GM23338 (cell line): ENCODE data around the gene GATAD2B. TPM values are rescaled to one million over a fixed set of nuclear protein-coding genes. Genes with fewer than 3 reads are reported as not detected.
A peak's percentile ranks its signal among the peaks of the same experiment; 100 is the strongest.

ENCODE experiments used
- ATAC-seq: fragments of 200-7000 bp; cut with Tn5 transposase; 3 replicates; pipeline ENCODE4 v1.9.1; 2020
- DNase-seq: peaks from one replicate; pipeline ENCODE4 v3.0.0-alpha.2; 2015; ENCODE audit warnings: low spot score
- H2AFZ ChIP-seq: fragments of 200-600 bp; sonication (generic); 2 replicates; pipeline ENCODE4 v1.8.0; 2016; ENCODE audit warnings: antibody characterized with exemption, mild to moderate bottlenecking, moderate library complexity
- H3F3A ChIP-seq: fragments of 200-600 bp; sonication (generic); replicated peaks from 2 replicates; pipeline ENCODE4 v1.8.0; 2017; ENCODE audit warnings: antibody characterized with exemption, mixed run types, low read depth
- H3K27ac ChIP-seq: fragments of 200-600 bp; sonication (generic); 2 replicates; pipeline ENCODE4 v1.6.1; 2016; ENCODE audit warnings: low read depth
- H3K27me3 ChIP-seq: fragments of 200-600 bp; sonication (generic); 2 replicates; pipeline ENCODE4 v1.8.0; 2016; ENCODE audit warnings: mild to moderate bottlenecking, mixed run types, moderate library complexity; ENCODE audit not compliant: insufficient read depth
- H3K36me3 ChIP-seq: fragments of 200-600 bp; sonication (generic); 2 replicates; pipeline ENCODE4 v1.8.0; 2016; ENCODE audit warnings: mild to moderate bottlenecking; ENCODE audit not compliant: insufficient read depth
- H3K4me1 ChIP-seq: fragments of 200-600 bp; sonication (generic); 2 replicates; pipeline ENCODE4 v1.8.0; 2016; ENCODE audit warnings: mild to moderate bottlenecking, moderate library complexity; ENCODE audit not compliant: insufficient read depth
- H3K4me2 ChIP-seq: fragments of 200-600 bp; sonication (generic); 2 replicates; pipeline ENCODE4 v1.7.1; 2017; ENCODE audit warnings: mixed run types
- H3K4me3 ChIP-seq: fragments of 200-600 bp; sonication (generic); 2 replicates; pipeline ENCODE4 v1.6.1; 2016; ENCODE audit warnings: mixed run types
- H3K79me2 ChIP-seq: fragments of 200-600 bp; sonication (generic); replicated peaks from 2 replicates; pipeline ENCODE4 v1.8.0; 2017; ENCODE audit warnings: mild to moderate bottlenecking; ENCODE audit not compliant: insufficient read depth
- H3K9me2 ChIP-seq: fragments of 200-600 bp; sonication (generic); 2 replicates; pipeline ENCODE4 v1.8.0; 2017; ENCODE audit not compliant: insufficient read depth
- H4K20me1 ChIP-seq: fragments of 200-600 bp; sonication (generic); replicated peaks from 2 replicates; pipeline ENCODE4 v1.8.0; 2017; ENCODE audit warnings: mild to moderate bottlenecking; ENCODE audit not compliant: insufficient read depth
- H3K27ac Mint-ChIP-seq: 2 replicates; pipeline ENCODE4 v1.8.0; 2020; ENCODE audit warnings: inconsistent platforms, mild to moderate bottlenecking, moderate library complexity, mixed read lengths
- H3K27me3 Mint-ChIP-seq: 3 replicates; pipeline ENCODE4 v1.8.0; 2022; ENCODE audit warnings: low read depth, mild to moderate bottlenecking, moderate library complexity, mixed read lengths, inconsistent platforms; ENCODE audit not compliant: insufficient read depth, poor library complexity
- H3K36me3 Mint-ChIP-seq: 3 replicates; pipeline ENCODE4 v1.8.0; 2021; ENCODE audit warnings: low read depth, mild to moderate bottlenecking, inconsistent platforms, moderate library complexity, mixed read lengths
- H3K4me1 Mint-ChIP-seq: 3 replicates; pipeline ENCODE4 v1.8.0; 2020; ENCODE audit warnings: mild to moderate bottlenecking, inconsistent platforms, mixed read lengths
- H3K4me3 Mint-ChIP-seq: 3 replicates; pipeline ENCODE4 v1.8.0; 2021; ENCODE audit warnings: moderate library complexity, mild to moderate bottlenecking, inconsistent platforms, mixed read lengths
- H3K9me3 Mint-ChIP-seq: 3 replicates; pipeline ENCODE4 v1.8.0; 2020; ENCODE audit warnings: moderate library complexity, mild to moderate bottlenecking, inconsistent platforms, mixed read lengths
- CREB1 ChIP-seq: fragments of 250-450 bp; sonication (Bioruptor Pico); IDR thresholded peaks from 2 replicates; pipeline ENCODE4 v1.5.0; 2020; ENCODE audit warnings: low read depth, mild to moderate bottlenecking, moderate library complexity
- EZH2 ChIP-seq: fragments of 200-600 bp; sonication (generic); IDR thresholded peaks from one replicate; pipeline ENCODE4 v1.8.0; 2017; ENCODE audit warnings: antibody characterized with exemption, mild to moderate bottlenecking, low read depth; ENCODE audit not compliant: unreplicated experiment
- JUNB ChIP-seq: IDR thresholded peaks from one replicate; pipeline ENCODE4 v1.6.1; 2016; ENCODE audit warnings: antibody characterized with exemption; ENCODE audit not compliant: unreplicated experiment
- NANOG ChIP-seq: IDR thresholded peaks from 2 replicates; pipeline ENCODE4 v1.6.1; 2016; ENCODE audit warnings: antibody characterized with exemption, borderline replicate concordance
- STAT1 ChIP-seq: IDR thresholded peaks from one replicate; pipeline ENCODE4 v1.6.1; 2016; ENCODE audit warnings: antibody characterized with exemption; ENCODE audit not compliant: unreplicated experiment
- ZNF331 ChIP-seq: fragments of 250-450 bp; sonication (Bioruptor Pico); IDR thresholded peaks from 2 replicates; pipeline ENCODE4 v1.5.0; 2020; ENCODE audit warnings: low read depth, mild to moderate bottlenecking, moderate library complexity
- polyA plus RNA-seq: library from polyadenylated mRNA; unstranded; fragments of >200 nt; fragmentation: Nextera tagmentation; extraction: Ambion mirVana; gene quantifications from 2 replicates; pipeline ENCODE4 v1.2.1, GENCODE V29; 2016
- total RNA-seq: library from RNA; depleted of rRNA; stranded (reverse); fragments of >200 nt; shearing (Covaris generic); gene quantifications from 2 replicates; pipeline ENCODE4 v1.2.3, GENCODE V29; 2014
- TF ChIP-seq, protein P1 (sequence below): IDR thresholded peaks from 2 replicates; pipeline ENCODE4 v1.6.1; 2016; ENCODE audit warnings: antibody characterized with exemption

GATAD2B gene
- total and polyA plus RNA-seq, 2 experiments from 2014 or later = 5.2 to 17.8 TPM

DNA sequence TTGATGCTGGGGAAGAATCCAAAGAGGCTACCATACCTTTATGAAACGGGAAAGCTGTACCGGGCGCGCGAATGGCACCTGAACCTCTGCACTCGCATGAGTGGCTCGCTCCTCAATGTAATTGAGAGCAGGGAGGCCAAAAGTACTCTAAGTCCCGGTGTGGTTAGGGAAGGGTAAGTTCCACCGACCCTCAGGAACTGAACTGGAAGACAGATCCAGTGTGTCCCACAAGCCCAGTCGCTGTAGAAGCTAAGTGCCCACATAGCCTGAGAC lies 1.0 kb downstream of the GATAD2B start:
- H3K27ac Mint-ChIP-seq = peak overlapping the region; percentile 96
- Histone ChIP-seq H3K27me3 (no peaks in the 10 kb centered on the region), H3K27ac (peak overlapping the region; percentile 99), H3K79me2 (peaks cover 55% of the 10 kb centered on the region), H2AFZ (no peak overlapping the region), H3K4me3 (peak overlapping the region; percentile 99), H3K4me1 (peaks cover 18% of the 10 kb centered on the region), H3K4me2 (peak overlapping the region; percentile 92), H3K36me3 (no peaks in the 10 kb centered on the region), H3K9me2 (no peaks in the 10 kb centered on the region), H4K20me1 (peaks cover 44% of the 10 kb centered on the region), H3F3A (peaks cover 13% of the 10 kb centered on the region; the same call in 1 of the 2 replicates)
- peak overlapping the region; percentile 83 for H3K4me3 Mint-ChIP-seq
- TF ChIP-seq NANOG (no peak), CREB1 (CRISPR knock-in tag) (no peak)
- no peaks in the 10 kb centered on the region; the same call in 2 of the 3 replicates for H3K36me3 Mint-ChIP-seq
- peaks cover 22% of the 10 kb centered on the region for H3K4me1 Mint-ChIP-seq
- ATAC-seq (no peak; the same call in 2 of the 3 replicates), DNase-seq (peak; percentile 37)
- H3K9me3 Mint-ChIP-seq = no peaks in the 10 kb centered on the region; the same call in 2 of the 3 replicates
- H3K27me3 Mint-ChIP-seq = peaks cover 16% of the 10 kb centered on the region

DNA sequence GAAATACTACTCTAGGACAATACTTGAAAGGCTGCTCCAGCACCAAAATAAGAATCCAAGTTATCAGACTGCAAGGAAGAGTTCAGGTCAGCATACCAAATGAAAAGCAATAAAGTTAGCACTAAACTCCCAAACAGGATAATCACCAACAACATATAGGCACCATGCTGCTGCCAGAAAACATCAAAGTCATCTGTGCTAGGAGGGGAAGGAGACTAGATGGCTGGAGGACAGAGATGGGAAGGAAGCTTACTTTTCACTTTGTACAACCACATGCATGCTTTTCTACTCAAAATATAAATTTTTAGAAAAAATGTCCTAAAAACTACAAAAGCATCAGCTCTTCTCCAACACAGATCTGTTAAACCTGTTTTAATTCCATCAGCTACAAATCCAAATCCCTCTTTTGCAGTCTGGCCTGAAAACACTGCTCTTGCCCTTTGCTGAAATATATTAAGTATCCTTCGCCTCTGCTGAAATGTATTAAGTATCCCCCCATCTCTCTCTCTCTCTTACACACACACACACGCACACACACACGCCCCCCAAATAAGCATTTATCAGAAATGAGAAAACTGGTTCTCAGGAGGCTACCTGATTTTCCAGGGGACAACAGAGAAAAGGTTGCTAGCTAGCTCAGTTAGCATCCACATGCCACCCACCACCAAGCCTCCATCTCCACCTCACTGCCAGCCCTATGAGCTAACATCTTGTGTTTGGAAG lies 1.5 kb downstream of the GATAD2B start:
- peak overlapping the region; percentile 99 for H3K4me3 ChIP-seq
- ATAC-seq (no peak), DNase-seq (no peak)
- Mint-ChIP-seq H3K27me3 (peaks cover 16% of the 10 kb centered on the region), H3K36me3 (peaks cover 1% of the 10 kb centered on the region; the same call in 1 of the 3 replicates), H3K4me3 (peak overlapping the region; percentile 83), H3K4me1 (peaks cover 22% of the 10 kb centered on the region), H3K27ac (peak overlapping the region; percentile 96), H3K9me3 (no peaks in the 10 kb centered on the region; the same call in 2 of the 3 replicates)
- H4K20me1 ChIP-seq = peaks cover 46% of the 10 kb centered on the region
- no peaks in the 10 kb centered on the region for H3K9me2 ChIP-seq
- peak overlapping the region; percentile 92 for H3K4me2 ChIP-seq
- peaks cover 13% of the 10 kb centered on the region; the same call in 1 of the 2 replicates for H3F3A ChIP-seq
- H3K36me3 ChIP-seq = no peaks in the 10 kb centered on the region; the same call in 1 of the 2 replicates
- no peaks in the 10 kb centered on the region for H3K27me3 ChIP-seq
- H2AFZ ChIP-seq = no peak overlapping the region
- H3K79me2 ChIP-seq = peaks cover 59% of the 10 kb centered on the region
- H3K27ac ChIP-seq = peak overlapping the region; percentile 99
- TF ChIP-seq JUNB (no peak), EZH2 (no peak), STAT1 (no peak), ZNF331 (CRISPR knock-in tag) (no peak)
- TF ChIP-seq, protein P1, sequence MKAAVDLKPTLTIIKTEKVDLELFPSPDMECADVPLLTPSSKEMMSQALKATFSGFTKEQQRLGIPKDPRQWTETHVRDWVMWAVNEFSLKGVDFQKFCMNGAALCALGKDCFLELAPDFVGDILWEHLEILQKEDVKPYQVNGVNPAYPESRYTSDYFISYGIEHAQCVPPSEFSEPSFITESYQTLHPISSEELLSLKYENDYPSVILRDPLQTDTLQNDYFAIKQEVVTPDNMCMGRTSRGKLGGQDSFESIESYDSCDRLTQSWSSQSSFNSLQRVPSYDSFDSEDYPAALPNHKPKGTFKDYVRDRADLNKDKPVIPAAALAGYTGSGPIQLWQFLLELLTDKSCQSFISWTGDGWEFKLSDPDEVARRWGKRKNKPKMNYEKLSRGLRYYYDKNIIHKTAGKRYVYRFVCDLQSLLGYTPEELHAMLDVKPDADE = no peak
- peaks cover 18% of the 10 kb centered on the region for H3K4me1 ChIP-seq
